Fibroblast of lung (primary cell): ENCODE results near the gene NES.

Experiments used
- EZH2 ChIP-seq: IDR thresholded peaks from 2 replicates; pipeline ENCODE4 v1.5.1; 2012; ENCODE audit warnings: low read length, control low read depth, mild to moderate bottlenecking; ENCODE audit errors: missing control alignments
- TF ChIP-seq, protein P1 (sequence below), 2 donors: IDR thresholded peaks in 1 of 2; conservative IDR thresholded peaks in 1 of 2; 1 replicate in 1 of 2; 2 replicates in 1 of 2; pipeline ENCODE4 v1.5.1; 2011 to 2012; ENCODE audit warnings: low read length in 2 of 2, control low read depth in 1 of 2, inconsistent platforms in 1 of 2, low read depth in 1 of 2, mild to moderate bottlenecking in 1 of 2

DNA sequence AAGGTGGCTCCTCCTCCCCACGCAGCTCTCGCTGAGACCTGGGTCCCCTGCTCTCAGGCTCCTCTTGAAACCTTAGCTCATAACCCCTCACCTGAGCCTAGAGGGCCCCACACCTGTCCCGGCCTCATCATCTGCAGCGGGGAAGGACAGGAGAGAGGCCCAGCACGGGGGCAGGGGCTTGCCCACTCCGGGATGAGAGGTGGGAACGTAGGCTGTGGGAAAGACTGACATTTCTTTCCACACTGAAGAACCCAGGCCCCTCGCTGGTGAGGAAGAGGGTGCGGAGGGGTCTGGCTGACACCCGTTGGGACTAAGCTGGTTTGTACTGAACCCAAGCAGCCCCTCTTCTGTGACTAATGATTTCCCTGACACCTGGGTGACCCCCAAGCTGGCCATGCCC lies 14.0 kb upstream of the NES start:
- TF ChIP-seq, protein P1, sequence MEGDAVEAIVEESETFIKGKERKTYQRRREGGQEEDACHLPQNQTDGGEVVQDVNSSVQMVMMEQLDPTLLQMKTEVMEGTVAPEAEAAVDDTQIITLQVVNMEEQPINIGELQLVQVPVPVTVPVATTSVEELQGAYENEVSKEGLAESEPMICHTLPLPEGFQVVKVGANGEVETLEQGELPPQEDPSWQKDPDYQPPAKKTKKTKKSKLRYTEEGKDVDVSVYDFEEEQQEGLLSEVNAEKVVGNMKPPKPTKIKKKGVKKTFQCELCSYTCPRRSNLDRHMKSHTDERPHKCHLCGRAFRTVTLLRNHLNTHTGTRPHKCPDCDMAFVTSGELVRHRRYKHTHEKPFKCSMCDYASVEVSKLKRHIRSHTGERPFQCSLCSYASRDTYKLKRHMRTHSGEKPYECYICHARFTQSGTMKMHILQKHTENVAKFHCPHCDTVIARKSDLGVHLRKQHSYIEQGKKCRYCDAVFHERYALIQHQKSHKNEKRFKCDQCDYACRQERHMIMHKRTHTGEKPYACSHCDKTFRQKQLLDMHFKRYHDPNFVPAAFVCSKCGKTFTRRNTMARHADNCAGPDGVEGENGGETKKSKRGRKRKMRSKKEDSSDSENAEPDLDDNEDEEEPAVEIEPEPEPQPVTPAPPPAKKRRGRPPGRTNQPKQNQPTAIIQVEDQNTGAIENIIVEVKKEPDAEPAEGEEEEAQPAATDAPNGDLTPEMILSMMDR (conservative IDR thresholded peaks at IDR 0.05 in 1 of 2, IDR thresholded peaks at IDR 0.05 in 1 of 2; ENCODE audit: low read depth in 1 of 2, low read length in 2 of 2) = no peak
- TF ChIP-seq EZH2 = no peak
